ENCODE results near the gene MAPKAPK3. TPM values are rescaled to one million over a fixed set of nuclear protein-coding genes. Genes with fewer than 3 reads are reported as not detected.
"Not testable (repeated sequence)": the region's sequence is repeated elsewhere in the genome, so short reads cannot be mapped to it uniquely, and the experiment has no call there.

Gene MAPKAPK3
- total and polyA plus RNA-seq, 10 donors: 18.0 to 55.0 (median 42.2) TPM

- DNase-seq: no peak
- TF ChIP-seq, protein P1, sequence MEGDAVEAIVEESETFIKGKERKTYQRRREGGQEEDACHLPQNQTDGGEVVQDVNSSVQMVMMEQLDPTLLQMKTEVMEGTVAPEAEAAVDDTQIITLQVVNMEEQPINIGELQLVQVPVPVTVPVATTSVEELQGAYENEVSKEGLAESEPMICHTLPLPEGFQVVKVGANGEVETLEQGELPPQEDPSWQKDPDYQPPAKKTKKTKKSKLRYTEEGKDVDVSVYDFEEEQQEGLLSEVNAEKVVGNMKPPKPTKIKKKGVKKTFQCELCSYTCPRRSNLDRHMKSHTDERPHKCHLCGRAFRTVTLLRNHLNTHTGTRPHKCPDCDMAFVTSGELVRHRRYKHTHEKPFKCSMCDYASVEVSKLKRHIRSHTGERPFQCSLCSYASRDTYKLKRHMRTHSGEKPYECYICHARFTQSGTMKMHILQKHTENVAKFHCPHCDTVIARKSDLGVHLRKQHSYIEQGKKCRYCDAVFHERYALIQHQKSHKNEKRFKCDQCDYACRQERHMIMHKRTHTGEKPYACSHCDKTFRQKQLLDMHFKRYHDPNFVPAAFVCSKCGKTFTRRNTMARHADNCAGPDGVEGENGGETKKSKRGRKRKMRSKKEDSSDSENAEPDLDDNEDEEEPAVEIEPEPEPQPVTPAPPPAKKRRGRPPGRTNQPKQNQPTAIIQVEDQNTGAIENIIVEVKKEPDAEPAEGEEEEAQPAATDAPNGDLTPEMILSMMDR (IDR thresholded peaks at IDR 0.05 in 8 of 11, conservative IDR thresholded peaks at IDR 0.05 in 3 of 11): no peak
- TF ChIP-seq POLR2A (IDR thresholded peaks at IDR 0.05) (no peak), POLR2AphosphoS5 (IDR thresholded peaks at IDR 0.05) (no peak)
- no peaks in the 10 kb centered on the region for H3K9me3 ChIP-seq
- H3K27me3 ChIP-seq (replicated peaks in 1 of 7): peaks cover 0 to 7% (median 0%) of the 10 kb centered on the region in 7 donors
- intact Hi-C loops (cut with DNase I; ENCODE audit: low total_unique reads): no loop called here
- H3K36me3 ChIP-seq: no peaks in the 10 kb centered on the region
- H3K4me3 ChIP-seq: no peak overlapping the region
- 69 to 79% (median 75%) methylated on average over 2 of the region's 2 CpGs for WGBS, 5 donors
- no peak overlapping the region for H3K27ac ChIP-seq
- no peaks in the 10 kb centered on the region for H3K4me1 ChIP-seq
Measured at GRCh38 chr3:50687916-50688315, 71.0 kb downstream of the MAPKAPK3 start.

- H3K36me3 ChIP-seq; H3K27ac ChIP-seq; H3K9me3 ChIP-seq; DNase-seq; H3K27me3 ChIP-seq (replicated peaks in 1 of 7); H3K4me1 ChIP-seq; intact Hi-C loops (cut with DNase I; ENCODE audit: low total_unique reads); H3K4me3 ChIP-seq: not testable (repeated sequence)
- WGBS, 5 donors: 87 to 95% (median 89%) methylated on average over 4 of the region's 4 CpGs
Measured at GRCh38 chr3:50688602-50689001, 71.7 kb downstream of the MAPKAPK3 start.

- no peak overlapping the region for H3K27ac ChIP-seq
- no peaks in the 10 kb centered on the region for H3K9me3 ChIP-seq
- intact Hi-C loops (cut with DNase I; ENCODE audit: low total_unique reads): no loop called here
- peaks cover 0 to 5% (median 0%) of the 10 kb centered on the region in 7 donors for H3K27me3 ChIP-seq (replicated peaks in 1 of 7)
- no peak for DNase-seq
- no peak overlapping the region for H3K4me3 ChIP-seq
- TF ChIP-seq, protein P1 (IDR thresholded peaks at IDR 0.05 in 8 of 11, conservative IDR thresholded peaks at IDR 0.05 in 3 of 11): no peak
- TF ChIP-seq POLR2A (IDR thresholded peaks at IDR 0.05): no peak
- TF ChIP-seq POLR2AphosphoS5 (IDR thresholded peaks at IDR 0.05): no peak
- no peaks in the 10 kb centered on the region for H3K36me3 ChIP-seq
- WGBS, 5 donors: 49 to 65% (median 63%) methylated on average over 6 of the region's 6 CpGs
- H3K4me1 ChIP-seq: no peaks in the 10 kb centered on the region
Measured at GRCh38 chr3:50689558-50689957, 72.6 kb downstream of the MAPKAPK3 start.

- Histone ChIP-seq H3K27ac (no peak overlapping the region), H3K4me1 (no peaks in the 10 kb centered on the region), H3K36me3 (no peaks in the 10 kb centered on the region), H3K4me3 (no peak overlapping the region), H3K9me3 (peaks cover 0 to 26% (median 11%) of the 10 kb centered on the region in 8 donors), H3K27me3 (replicated peaks in 1 of 7) (peaks cover 0 to 2% (median 0%) of the 10 kb centered on the region in 7 donors)
- 84 to 99% (median 90%) methylated on average over 2 of the region's 2 CpGs for WGBS, 5 donors
- DNase-seq: no peak
- intact Hi-C loops (cut with DNase I; ENCODE audit: low total_unique reads): no loop called here
- TF ChIP-seq POLR2A (IDR thresholded peaks at IDR 0.05) (no peak), POLR2AphosphoS5 (IDR thresholded peaks at IDR 0.05) (no peak)
- TF ChIP-seq, protein P1 (IDR thresholded peaks at IDR 0.05 in 8 of 11, conservative IDR thresholded peaks at IDR 0.05 in 3 of 11): no peak
Measured at GRCh38 chr3:50695031-50695430, 78.1 kb downstream of the MAPKAPK3 start.

DNA sequence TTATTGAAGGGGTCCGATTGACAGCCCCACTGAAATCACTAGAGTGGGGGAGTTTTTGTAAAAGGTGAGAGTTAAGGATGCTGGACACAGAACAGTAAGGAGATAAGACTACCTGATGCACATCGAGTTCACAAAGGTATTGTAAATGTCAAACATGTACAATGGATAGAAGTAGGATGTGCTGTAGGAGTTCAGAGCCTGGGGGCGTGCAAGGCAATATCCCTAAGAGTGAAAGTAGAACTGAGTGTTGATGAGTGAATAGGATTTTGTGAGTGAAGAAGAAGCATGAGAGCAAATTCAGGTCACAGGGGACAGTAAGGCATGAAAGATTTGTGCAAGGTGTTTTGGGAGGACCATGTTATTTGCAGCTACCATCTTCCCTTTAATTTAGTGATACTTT lies 79.3 kb downstream of the MAPKAPK3 start:
- H3K4me3 ChIP-seq: no peak overlapping the region
- peaks cover 0 to 6% (median 0%) of the 10 kb centered on the region in 7 donors for H3K27me3 ChIP-seq (replicated peaks in 1 of 7)
- no peaks in the 10 kb centered on the region for H3K36me3 ChIP-seq
- intact Hi-C loops (cut with DNase I; ENCODE audit: low total_unique reads): no loop called here
- H3K4me1 ChIP-seq: no peaks in the 10 kb centered on the region
- no peak for TF ChIP-seq POLR2A (IDR thresholded peaks at IDR 0.05)
- no peak for TF ChIP-seq POLR2AphosphoS5 (IDR thresholded peaks at IDR 0.05)
- TF ChIP-seq, protein P1 (IDR thresholded peaks at IDR 0.05 in 8 of 11, conservative IDR thresholded peaks at IDR 0.05 in 3 of 11): no peak
- no peak for DNase-seq
- 84 to 95% (median 91%) methylated on average over 3 of the region's 3 CpGs for WGBS, 5 donors
- no peak overlapping the region for H3K27ac ChIP-seq
- peaks cover 0 to 26% (median 11%) of the 10 kb centered on the region in 8 donors for H3K9me3 ChIP-seq

Data from spleen (tissue), 11 donors.